ENCODE measurements around the gene EFNA5. TPM values are rescaled to one million over a fixed set of nuclear protein-coding genes. Genes with fewer than 3 reads are reported as not detected.

The EFNA5 gene
- total RNA-seq, 1 experiment from 2014 or later = 0.22 TPM

- intact Hi-C loops (cut with micrococcal nuclease) = no loop called here
- no peak overlapping the region for H2AFZ ChIP-seq (ENCODE audit: low read depth, low read length, poor library complexity, severe bottlenecking)
- H3K27me3 ChIP-seq (ENCODE audit: insufficient read depth, low read length) = no peaks in the 10 kb centered on the region
- DNase-seq (ENCODE audit: low read depth, low spot score) = no peak
- no peak for ATAC-seq
- ChIA-PET POLR2A (no interaction called here), CTCF (no interaction called here), RAD21 (ENCODE audit: low non-redundant PET in 1 of 2, low total read pairs in 2 of 2, uncharacterized antibody in 2 of 2, unreplicated experiment in 2 of 2) (no interaction called here)
- TF ChIP-seq RAD21 (IDR thresholded peaks at IDR 0.05; ENCODE audit: low read depth) (no peak), POLR2A (IDR thresholded peaks at IDR 0.05; ENCODE audit: borderline replicate concordance, extremely low read depth, insufficient read depth, insufficient read length) (no peak), CEBPB (IDR thresholded peaks at IDR 0.05; ENCODE audit: low read depth) (no peak), POLR2AphosphoS5 (IDR thresholded peaks at IDR 0.05; ENCODE audit: low read depth, low read length) (no peak), CTCF (IDR thresholded peaks at IDR 0.05 in 2 of 3, conservative IDR thresholded peaks at IDR 0.05 in 1 of 3; ENCODE audit: borderline replicate concordance in 1 of 3, insufficient read depth in 1 of 3, low read depth in 2 of 3, low read length in 2 of 3) (no peak), SP1 (IDR thresholded peaks at IDR 0.05; ENCODE audit: low read depth) (no peak), TCF7L2 (IDR thresholded peaks at IDR 0.05; ENCODE audit: borderline replicate concordance, extremely low read depth, insufficient read depth, insufficient read length) (no peak), ZFX (IDR thresholded peaks at IDR 0.05) (no peak), FOSL1 (IDR thresholded peaks at IDR 0.05; ENCODE audit: low read depth) (no peak), SIN3A (IDR thresholded peaks at IDR 0.05; ENCODE audit: low read depth) (no peak), EGR1 (IDR thresholded peaks at IDR 0.05; ENCODE audit: low read depth) (no peak), ELF1 (IDR thresholded peaks at IDR 0.05; ENCODE audit: borderline replicate concordance, low read depth) (no peak), JUND (IDR thresholded peaks at IDR 0.05) (no peak), EZH2 (IDR thresholded peaks at IDR 0.05) (no peak), CBX3 (IDR thresholded peaks at IDR 0.05; ENCODE audit: low read depth) (no peak), SRF (IDR thresholded peaks at IDR 0.05; ENCODE audit: low read depth) (no peak), EZH2phosphoT487 (IDR thresholded peaks at IDR 0.05; ENCODE audit: borderline replicate concordance) (no peak)
- TF ChIP-seq, protein P1, sequence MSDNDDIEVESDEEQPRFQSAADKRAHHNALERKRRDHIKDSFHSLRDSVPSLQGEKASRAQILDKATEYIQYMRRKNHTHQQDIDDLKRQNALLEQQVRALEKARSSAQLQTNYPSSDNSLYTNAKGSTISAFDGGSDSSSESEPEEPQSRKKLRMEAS (IDR thresholded peaks at IDR 0.05) = no peak
- TF ChIP-seq, protein P2, sequence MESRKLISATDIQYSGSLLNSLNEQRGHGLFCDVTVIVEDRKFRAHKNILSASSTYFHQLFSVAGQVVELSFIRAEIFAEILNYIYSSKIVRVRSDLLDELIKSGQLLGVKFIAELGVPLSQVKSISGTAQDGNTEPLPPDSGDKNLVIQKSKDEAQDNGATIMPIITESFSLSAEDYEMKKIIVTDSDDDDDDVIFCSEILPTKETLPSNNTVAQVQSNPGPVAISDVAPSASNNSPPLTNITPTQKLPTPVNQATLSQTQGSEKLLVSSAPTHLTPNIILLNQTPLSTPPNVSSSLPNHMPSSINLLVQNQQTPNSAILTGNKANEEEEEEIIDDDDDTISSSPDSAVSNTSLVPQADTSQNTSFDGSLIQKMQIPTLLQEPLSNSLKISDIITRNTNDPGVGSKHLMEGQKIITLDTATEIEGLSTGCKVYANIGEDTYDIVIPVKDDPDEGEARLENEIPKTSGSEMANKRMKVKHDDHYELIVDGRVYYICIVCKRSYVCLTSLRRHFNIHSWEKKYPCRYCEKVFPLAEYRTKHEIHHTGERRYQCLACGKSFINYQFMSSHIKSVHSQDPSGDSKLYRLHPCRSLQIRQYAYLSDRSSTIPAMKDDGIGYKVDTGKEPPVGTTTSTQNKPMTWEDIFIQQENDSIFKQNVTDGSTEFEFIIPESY (IDR thresholded peaks at IDR 0.05; ENCODE audit: extremely low read depth, insufficient replicate concordance, low read length) = no peak
- TF ChIP-seq, protein P3, sequence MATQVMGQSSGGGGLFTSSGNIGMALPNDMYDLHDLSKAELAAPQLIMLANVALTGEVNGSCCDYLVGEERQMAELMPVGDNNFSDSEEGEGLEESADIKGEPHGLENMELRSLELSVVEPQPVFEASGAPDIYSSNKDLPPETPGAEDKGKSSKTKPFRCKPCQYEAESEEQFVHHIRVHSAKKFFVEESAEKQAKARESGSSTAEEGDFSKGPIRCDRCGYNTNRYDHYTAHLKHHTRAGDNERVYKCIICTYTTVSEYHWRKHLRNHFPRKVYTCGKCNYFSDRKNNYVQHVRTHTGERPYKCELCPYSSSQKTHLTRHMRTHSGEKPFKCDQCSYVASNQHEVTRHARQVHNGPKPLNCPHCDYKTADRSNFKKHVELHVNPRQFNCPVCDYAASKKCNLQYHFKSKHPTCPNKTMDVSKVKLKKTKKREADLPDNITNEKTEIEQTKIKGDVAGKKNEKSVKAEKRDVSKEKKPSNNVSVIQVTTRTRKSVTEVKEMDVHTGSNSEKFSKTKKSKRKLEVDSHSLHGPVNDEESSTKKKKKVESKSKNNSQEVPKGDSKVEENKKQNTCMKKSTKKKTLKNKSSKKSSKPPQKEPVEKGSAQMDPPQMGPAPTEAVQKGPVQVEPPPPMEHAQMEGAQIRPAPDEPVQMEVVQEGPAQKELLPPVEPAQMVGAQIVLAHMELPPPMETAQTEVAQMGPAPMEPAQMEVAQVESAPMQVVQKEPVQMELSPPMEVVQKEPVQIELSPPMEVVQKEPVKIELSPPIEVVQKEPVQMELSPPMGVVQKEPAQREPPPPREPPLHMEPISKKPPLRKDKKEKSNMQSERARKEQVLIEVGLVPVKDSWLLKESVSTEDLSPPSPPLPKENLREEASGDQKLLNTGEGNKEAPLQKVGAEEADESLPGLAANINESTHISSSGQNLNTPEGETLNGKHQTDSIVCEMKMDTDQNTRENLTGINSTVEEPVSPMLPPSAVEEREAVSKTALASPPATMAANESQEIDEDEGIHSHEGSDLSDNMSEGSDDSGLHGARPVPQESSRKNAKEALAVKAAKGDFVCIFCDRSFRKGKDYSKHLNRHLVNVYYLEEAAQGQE (IDR thresholded peaks at IDR 0.05; ENCODE audit: low read depth) = no peak
- H3K36me3 ChIP-seq (ENCODE audit: control insufficient read depth in 1 of 2, insufficient read depth in 2 of 2, low read length in 2 of 2) = no peaks in the 10 kb centered on the region
- no peaks in the 10 kb centered on the region for H3K79me2 ChIP-seq (ENCODE audit: insufficient read depth, low read length)
- H3K4me2 ChIP-seq (ENCODE audit: low read length) = no peak overlapping the region
- no peaks in the 10 kb centered on the region for H3K9me3 ChIP-seq (ENCODE audit: control insufficient read depth in 1 of 2, insufficient read depth in 1 of 2, low read depth in 1 of 2, low read length in 2 of 2)
- H3K9ac ChIP-seq (ENCODE audit: low read length) = no peak overlapping the region
- H4K20me1 ChIP-seq (ENCODE audit: insufficient read depth) = no peaks in the 10 kb centered on the region
- no peaks in the 10 kb centered on the region for H3K9me2 ChIP-seq (ENCODE audit: insufficient read depth)
- H3K4me1 ChIP-seq (ENCODE audit: control insufficient read depth in 1 of 2, insufficient read depth in 2 of 2, low read length in 2 of 2) = peaks cover 9 to 22% of the 10 kb centered on the region in 2 experiments; a peak in 3 of 4 replicates
- no TSS peak for BruUV-seq (replicated peaks)
- no peak overlapping the region for H3K27ac ChIP-seq (ENCODE audit: low read depth, low read length)
- H3K4me3 ChIP-seq (replicated peaks in 1 of 2; ENCODE audit: low read depth in 1 of 2, low read length in 2 of 2) = no peak overlapping the region
These were observed 278.9 kb downstream of the EFNA5 start for GRCh38 chr5:107391787-107392186.
